HK-2 (cell line): Measurements from ENCODE around the gene TNFAIP3.
"Not testable (repeated sequence)": the region's sequence is repeated elsewhere in the genome, so short reads cannot be mapped to it uniquely, and the experiment has no call there.

Experiments
- DNase-seq: peaks from one replicate; pipeline ENCODE4 v3.0.0-alpha.2; 2018; ENCODE audit not compliant: unreplicated experiment

Gene TNFAIP3

DNA sequence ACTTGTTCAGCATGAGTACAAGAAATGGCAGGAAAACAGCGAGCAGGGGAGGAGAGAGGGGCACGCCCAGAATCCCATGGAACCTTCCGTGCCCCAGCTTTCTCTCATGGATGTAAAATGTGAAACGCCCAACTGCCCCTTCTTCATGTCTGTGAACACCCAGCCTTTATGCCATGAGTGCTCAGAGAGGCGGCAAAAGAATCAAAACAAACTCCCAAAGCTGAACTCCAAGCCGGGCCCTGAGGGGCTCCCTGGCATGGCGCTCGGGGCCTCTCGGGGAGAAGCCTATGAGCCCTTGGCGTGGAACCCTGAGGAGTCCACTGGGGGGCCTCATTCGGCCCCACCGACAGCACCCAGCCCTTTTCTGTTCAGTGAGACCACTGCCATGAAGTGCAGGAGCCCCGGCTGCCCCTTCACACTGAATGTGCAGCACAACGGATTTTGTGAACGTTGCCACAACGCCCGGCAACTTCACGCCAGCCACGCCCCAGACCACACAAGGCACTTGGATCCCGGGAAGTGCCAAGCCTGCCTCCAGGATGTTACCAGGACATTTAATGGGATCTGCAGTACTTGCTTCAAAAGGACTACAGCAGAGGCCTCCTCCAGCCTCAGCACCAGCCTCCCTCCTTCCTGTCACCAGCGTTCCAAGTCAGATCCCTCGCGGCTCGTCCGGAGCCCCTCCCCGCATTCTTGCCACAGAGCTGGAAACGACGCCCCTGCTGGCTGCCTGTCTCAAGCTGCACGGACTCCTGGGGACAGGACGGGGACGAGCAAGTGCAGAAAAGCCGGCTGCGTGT lies 11.6 kb downstream of the TNFAIP3 start:
- no peak for DNase-seq

- no peak for DNase-seq
Measured at GRCh38 chr6:137879299-137879698, 12.2 kb downstream of the TNFAIP3 start.

- no peak for DNase-seq
Measured at GRCh38 chr6:137879885-137880745, 13.1 kb downstream of the TNFAIP3 start.

DNA sequence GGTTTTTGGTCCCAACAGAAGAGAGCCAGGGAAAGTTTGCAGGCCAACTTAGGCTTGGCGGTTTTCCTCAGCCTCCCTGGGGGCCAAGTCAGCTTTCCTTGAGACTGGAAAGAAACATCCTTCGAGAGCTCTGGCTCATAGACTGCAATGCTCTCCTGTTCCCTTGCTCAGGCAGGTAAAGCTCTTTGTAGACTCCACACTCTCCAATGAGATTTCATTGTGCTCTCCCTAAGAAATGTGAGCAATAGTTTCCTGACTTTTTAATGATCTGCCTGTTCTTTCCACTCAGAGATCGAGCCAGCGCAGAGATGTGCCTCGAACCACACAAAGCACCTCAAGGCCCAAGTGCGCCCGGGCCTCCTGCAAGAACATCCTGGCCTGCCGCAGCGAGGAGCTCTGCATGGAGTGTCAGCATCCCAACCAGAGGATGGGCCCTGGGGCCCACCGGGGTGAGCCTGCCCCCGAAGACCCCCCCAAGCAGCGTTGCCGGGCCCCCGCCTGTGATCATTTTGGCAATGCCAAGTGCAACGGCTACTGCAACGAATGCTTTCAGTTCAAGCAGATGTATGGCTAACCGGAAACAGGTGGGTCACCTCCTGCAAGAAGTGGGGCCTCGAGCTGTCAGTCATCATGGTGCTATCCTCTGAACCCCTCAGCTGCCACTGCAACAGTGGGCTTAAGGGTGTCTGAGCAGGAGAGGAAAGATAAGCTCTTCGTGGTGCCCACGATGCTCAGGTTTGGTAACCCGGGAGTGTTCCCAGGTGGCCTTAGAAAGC lies 13.9 kb downstream of the TNFAIP3 start:
- no peak for DNase-seq

DNA sequence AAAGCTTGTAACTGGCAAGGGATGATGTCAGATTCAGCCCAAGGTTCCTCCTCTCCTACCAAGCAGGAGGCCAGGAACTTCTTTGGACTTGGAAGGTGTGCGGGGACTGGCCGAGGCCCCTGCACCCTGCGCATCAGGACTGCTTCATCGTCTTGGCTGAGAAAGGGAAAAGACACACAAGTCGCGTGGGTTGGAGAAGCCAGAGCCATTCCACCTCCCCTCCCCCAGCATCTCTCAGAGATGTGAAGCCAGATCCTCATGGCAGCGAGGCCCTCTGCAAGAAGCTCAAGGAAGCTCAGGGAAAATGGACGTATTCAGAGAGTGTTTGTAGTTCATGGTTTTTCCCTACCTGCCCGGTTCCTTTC lies 14.4 kb downstream of the TNFAIP3 start:
- no peak for DNase-seq

GRCh38 chr6:137882225-137882961 lies 15.3 kb downstream of the TNFAIP3 start:
- no peak for DNase-seq

DNA sequence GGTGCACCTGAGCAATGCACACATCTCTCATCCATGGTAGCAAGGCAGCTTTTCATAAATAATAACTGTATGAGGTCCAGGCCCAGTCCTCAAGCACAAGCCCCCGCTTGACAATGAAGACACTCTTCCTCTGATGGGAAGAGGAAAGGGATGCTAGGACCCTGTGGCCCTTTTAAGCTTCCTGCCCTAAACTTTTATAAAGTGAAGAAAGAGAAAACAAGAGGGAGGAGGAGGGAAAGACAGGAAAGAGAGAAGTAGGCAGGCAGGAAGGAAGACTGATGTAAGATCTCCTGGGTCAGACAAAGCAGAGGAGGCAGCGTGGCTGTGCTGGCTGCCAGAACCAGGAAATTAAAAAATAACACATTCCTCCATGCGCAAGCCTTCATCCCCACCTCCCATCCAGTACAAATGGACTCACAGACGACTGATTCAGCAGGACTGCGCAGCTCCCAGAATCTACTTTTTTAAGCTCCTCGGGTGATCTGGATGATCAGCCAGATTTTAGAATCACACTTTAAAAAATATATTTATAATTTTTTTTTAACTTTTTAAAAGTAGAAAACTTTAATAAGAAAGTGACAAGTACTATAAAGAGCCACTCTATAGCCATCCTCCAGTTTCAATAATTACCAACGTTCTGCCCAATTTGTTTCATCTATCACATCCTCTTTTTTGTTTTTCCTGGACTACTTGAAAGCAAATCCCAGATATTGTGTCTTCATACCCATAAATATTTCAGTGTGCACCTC lies 16.5 kb downstream of the TNFAIP3 start:
- DNase-seq: no peak

DNA sequence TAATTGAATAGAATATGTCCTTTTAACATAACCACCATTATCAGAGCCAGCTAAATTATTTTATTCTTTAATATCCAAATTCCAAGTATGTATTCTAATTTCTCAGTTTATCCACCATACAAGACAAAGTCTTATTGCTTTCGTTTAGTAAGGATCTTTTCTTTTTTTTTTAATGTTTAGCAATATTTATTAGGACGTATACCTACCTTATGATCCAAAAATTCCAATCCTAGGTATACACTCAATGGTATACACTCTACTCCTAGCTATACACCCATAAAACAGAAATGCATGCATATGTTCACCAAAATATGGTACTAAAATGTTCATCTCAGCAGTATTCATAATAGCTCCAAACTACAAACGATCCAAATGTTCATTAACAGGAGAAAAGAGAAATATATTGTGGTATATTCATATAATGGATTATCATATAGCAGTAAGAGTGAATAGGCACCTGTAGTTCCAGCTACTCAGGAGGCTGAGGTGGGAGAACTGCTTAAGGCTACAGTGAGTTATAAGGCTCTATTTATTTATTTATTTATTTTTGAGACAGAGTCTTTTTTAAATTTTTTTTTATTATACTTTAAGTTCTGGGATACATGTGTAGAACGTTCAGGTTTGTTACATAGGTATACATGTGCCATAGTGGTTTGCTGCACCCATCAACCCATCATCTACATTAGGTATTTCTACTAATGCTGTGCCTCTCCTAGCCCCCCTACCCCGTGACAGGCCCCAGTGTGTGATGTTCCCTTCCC lies 17.3 kb downstream of the TNFAIP3 start:
- DNase-seq: no peak

DNA sequence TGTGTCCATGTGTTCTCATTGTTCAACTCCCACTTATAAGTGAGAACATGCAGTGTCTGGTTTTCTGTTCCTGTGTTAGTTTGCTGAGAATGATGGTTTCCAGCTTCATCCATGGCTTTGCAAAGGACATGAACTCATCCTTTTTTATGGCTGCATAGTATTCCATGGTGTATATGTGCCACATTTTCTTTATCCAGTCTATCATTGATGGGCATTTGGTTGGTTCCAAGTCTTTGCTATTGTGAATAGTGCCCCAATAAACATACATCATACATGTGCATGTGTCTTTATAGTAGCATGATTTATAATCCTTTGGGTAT lies 17.8 kb downstream of the TNFAIP3 start:
- not testable (repeated sequence) for DNase-seq

DNA sequence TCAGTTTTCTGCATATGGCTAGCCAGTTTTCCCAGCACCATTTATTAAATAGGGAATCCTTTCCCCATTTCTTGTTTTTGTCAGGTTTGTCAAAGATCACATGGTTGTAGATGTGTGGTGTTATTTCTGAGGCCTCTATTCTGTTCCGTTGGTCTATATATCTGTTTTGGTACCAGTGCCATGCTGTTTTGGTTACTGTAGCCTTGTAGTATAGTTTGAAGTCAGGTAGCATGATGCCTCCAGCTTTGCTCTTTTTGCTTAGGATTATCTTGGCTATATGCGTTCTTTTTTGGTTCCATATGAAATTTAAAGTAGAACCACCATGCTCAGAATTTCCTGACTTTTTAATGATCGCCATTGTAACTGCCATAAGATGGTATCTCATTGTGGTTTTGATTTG lies 19.2 kb downstream of the TNFAIP3 start:
- not testable (repeated sequence) for DNase-seq

DNA sequence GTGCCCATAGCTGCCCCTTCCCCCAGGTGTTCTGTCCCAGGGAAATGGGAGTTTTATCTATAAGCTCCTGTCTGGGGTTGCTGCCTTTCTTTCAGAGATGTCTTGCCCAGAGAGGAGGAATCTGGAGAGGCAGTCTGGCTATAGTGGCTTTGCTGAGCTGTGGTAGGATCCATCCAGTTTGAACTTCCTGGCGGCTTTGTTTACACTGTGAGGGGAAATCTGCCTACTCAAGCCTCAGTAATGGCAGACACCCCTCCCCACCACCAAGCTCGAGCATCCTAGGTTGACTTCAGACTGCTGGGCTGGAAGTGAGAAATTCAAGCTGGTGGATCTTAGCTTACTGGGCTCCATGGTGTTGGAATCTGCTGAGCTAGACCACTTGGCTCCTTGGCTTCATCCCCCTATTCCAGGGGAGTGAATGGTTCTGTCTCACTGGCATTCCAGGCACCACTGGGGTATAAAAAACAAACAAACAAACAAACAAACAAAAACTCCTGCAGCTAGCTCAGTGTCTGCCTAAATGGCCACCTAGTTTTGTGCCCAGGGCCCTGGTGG lies 24.0 kb downstream of the TNFAIP3 start:
- no peak for DNase-seq

GRCh38 chr6:137892271-137892708 lies 25.2 kb downstream of the TNFAIP3 start:
- no peak for DNase-seq

DNA sequence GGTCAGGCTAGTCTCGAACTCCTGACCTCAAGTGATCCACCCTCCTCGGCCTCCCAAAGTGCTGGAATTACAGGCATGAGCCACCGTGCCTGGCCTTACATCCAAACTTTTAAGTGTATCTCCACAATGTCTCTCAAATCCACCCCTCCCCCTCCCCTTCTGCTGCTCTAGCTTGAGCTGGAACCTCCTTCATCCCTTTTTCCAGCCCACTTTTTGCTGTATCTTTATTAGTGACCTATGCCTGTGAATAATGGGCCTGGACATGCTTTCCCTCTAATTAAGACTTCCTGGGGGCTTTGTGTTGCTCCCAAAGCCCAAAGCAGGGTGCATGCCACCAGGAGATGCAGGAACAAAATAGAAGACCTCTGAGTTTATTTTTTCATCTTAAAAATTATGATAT lies 26.1 kb downstream of the TNFAIP3 start:
- no peak for DNase-seq

DNA sequence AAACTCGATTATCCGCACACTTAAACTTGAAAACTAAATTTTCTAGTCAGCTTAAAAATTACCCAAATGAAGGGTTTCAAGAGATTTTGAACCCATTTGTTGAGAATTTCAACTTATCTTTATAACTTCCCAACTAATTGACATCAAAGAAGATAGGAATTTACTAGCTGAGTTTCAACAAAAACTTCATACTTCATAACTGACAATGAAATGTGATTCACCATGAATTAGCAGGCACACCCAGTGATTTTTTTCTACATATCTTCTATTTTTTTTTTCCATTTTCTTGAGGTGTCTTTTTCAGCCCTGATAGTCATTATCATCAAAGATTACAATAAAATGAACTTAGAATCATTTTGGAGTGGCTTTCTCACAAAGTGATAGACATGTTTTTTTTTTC lies 26.7 kb downstream of the TNFAIP3 start:
- no peak for DNase-seq

DNA sequence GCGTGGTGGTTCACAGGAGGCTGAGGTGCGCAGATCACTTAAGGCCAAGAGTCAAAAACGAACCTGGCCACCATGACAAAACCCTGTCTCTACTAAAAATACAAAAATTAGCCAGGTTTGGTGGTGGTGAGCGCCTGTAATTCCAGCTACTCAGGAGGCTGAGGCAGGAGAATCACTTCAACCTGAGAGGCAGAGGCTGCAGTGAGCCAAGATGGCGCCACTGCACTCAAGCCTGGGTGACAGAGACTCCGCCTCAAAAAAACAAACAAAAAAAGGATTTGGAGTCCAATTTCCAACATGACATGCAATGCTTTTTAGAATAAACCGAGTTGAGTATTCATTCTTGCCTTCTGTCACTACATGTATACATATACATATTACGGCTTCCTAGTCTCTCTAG lies 27.3 kb downstream of the TNFAIP3 start:
- not testable (repeated sequence) for DNase-seq

GRCh38 chr6:137894779-137895385 lies 27.8 kb downstream of the TNFAIP3 start:
- no peak for DNase-seq

- no peak for DNase-seq
Measured at GRCh38 chr6:137896647-137897046, 29.6 kb downstream of the TNFAIP3 start.

DNA sequence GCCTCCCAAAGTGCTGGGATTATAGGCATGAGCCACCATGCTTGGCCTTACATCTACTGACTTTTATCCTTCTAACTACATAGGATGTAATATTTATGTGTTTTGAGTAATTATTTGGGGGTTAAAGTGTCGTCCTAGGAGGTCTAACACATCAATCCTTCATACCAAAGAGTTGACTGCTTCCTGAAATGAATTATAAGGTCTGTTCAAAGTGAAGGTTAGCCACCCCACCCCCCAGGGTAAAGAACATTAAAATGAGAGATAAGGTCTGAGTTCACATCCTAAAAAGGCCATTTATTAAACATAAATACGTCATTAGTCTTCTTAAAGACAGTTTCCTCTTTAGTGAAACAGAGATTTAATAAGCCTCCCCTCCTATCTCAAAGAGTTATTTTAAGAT lies 33.8 kb downstream of the TNFAIP3 start:
- no peak for DNase-seq

DNA sequence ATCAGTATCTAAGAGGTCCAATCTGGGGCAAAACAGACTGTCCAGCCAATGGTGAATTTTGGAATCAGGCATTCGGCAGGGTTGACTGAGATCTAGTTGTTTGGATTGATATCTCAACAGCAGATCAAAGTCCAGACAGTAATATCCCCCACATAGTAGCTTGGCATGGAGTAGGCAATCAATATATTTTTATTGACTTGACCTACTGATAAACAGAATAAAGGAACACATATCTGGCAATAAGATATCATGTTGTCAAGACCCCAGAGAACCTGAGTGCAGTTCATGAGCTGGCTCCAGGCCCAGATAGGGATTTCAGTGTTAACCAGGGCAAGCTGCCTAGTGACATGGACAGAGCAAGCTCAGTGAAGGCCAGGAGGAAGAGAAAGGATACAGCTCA lies 34.4 kb downstream of the TNFAIP3 start:
- no peak for DNase-seq

- DNase-seq: no peak
Measured at GRCh38 chr6:137902699-137903098, 35.6 kb downstream of the TNFAIP3 start.
